Islet of Langerhans (tissue), 1 donor: ENCODE results near the gene CRIP2.

Source experiments
- FAIRE-seq: peaks from one replicate; lab custom pipeline; 2011; peaks lifted over from hg19 to GRCh38; lab: Jason Lieb, UNC

The CRIP2 gene

GRCh38 chr14:105465209-105466031 lies 9.2 kb upstream of the CRIP2 start:
- FAIRE-seq, result no peak

- FAIRE-seq, result no peak
Observed at GRCh38 chr14:105466531-105467248, 7.9 kb upstream of the CRIP2 start.

GRCh38 chr14:105467249-105467941 lies 7.2 kb upstream of the CRIP2 start:
- no peak for FAIRE-seq

- no peak for FAIRE-seq
Observed at GRCh38 chr14:105467942-105468471, 6.6 kb upstream of the CRIP2 start.

GRCh38 chr14:105468621-105469241 lies 5.9 kb upstream of the CRIP2 start:
- no peak for FAIRE-seq

GRCh38 chr14:105469456-105470349 lies 4.9 kb upstream of the CRIP2 start:
- no peak for FAIRE-seq

GRCh38 chr14:105470350-105471296 lies 4.0 kb upstream of the CRIP2 start:
- FAIRE-seq, result no peak

GRCh38 chr14:105471297-105471821 lies 3.3 kb upstream of the CRIP2 start:
- FAIRE-seq, result no peak

GRCh38 chr14:105471823-105472485 lies 2.7 kb upstream of the CRIP2 start:
- FAIRE-seq, result no peak

GRCh38 chr14:105472486-105472991 lies 2.1 kb upstream of the CRIP2 start:
- no peak for FAIRE-seq

GRCh38 chr14:105473033-105473676 lies 1.5 kb upstream of the CRIP2 start:
- no peak for FAIRE-seq

GRCh38 chr14:105473677-105474482 lies 741 bp upstream of the CRIP2 start:
- no peak for FAIRE-seq

- no peak for FAIRE-seq
Observed at GRCh38 chr14:105475269-105476096, 862 bp downstream of the CRIP2 start.

GRCh38 chr14:105476097-105476830 lies 1.6 kb downstream of the CRIP2 start:
- FAIRE-seq, result no peak

GRCh38 chr14:105476831-105477659 lies 2.4 kb downstream of the CRIP2 start:
- FAIRE-seq, result no peak
